ENCODE measurements around the gene BTBD1.
"Not testable (repeated sequence)": the region's sequence is repeated elsewhere in the genome, so short reads cannot be mapped to it uniquely, and the experiment has no call there.

Gene BTBD1

DNA sequence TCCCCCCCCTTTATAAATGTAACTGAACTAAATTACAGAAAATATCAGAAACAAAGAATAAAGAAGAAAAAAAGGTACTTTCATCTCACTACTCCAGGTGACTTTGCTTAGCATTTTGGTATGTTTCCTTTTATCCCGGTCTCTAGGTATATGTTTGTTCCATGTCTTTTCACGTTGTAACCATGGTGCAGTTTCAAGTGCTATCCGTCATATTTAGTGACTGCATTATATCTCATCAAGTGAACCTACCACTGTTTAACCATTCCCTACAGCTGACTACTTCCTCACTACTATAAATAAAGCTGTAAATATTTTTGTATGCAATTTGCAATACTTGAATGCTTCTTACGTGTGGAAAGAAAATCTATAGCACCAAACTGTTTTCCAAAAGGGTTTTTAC, 2.2 kb downstream of the BTBD1 start:
- in situ Hi-C loops (cut with MboI; ENCODE audit: low pct_unique_long_range_greater_than_20kb, low sequenced_read_pairs) = no loop called here

DNA sequence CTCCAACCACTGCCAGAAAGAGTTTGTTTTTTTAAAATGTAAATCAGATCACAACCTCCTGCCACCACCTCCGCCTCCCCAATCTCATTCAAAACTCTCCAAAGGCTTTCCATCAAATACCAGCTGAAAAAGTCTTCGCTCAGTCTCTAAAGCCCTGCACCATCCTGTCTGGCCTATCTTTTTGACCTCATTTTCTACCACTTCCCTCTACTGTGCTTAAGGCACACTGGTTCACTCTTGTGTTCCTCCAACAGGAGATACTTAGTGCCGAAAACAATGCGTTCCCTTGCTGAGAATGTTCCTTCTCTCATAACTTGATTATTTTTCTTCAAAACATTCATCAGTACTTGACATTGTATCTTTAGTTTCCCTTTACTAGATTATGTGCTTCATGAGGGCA, 3.5 kb downstream of the BTBD1 start:
- DNase-seq = peak; percentile 79
- in situ Hi-C loops (cut with MboI; ENCODE audit: low pct_unique_long_range_greater_than_20kb, low sequenced_read_pairs) = no loop called here

More for the DNA sequence above, 2.2 kb downstream of the BTBD1 start:
- peak; percentile 71 for DNase-seq

- in situ Hi-C loops (cut with MboI; ENCODE audit: low pct_unique_long_range_greater_than_20kb, low sequenced_read_pairs) = no loop called here
- DNase-seq = peak; percentile 73
These were observed 4.3 kb downstream of the BTBD1 start for GRCh38 chr15:83062768-83063180.

GRCh38 chr15:83061680-83062079, 5.4 kb downstream of the BTBD1 start:
- in situ Hi-C loops (cut with MboI; ENCODE audit: low pct_unique_long_range_greater_than_20kb, low sequenced_read_pairs) = no loop called here
- DNase-seq = peak; percentile 39

DNA sequence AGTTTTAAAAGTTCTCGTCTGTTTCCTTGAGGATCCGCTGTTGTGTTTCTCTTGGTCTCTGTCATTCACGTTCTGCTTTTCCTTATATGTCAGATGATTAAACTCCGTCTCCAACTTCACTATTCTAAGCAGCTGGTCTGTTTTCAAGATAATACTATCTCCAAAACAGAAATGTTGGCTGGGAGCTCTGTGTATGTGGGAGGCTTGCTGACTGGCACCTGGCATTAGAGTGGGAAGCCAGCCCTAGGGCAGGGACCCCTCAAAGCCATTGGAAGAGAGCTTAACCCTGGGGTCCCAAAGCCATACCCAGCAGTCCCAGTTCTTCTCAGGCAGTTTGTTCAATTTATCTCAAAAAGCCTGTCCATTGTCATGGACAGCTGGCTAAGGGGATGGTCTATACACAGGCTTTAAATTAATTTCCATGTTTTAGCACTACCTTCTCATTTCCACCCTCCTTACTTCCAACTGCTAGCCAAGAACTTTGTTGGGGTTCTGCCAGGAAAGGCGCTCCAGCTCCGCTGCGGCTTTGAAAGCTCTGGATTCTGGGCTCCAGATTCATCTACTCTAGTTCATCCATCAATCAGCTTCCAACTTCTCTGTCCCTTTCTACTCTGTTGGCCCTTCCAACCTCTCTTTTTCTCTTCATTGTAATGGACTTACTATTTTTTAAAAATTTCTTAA, 9.2 kb downstream of the BTBD1 start:
- in situ Hi-C loops (cut with MboI; ENCODE audit: low pct_unique_long_range_greater_than_20kb, low sequenced_read_pairs) = no loop called here
- DNase-seq = no peak

GRCh38 chr15:83057002-83057401, 10.1 kb downstream of the BTBD1 start:
- in situ Hi-C loops (cut with MboI; ENCODE audit: low pct_unique_long_range_greater_than_20kb, low sequenced_read_pairs) = no loop called here
- no peak for DNase-seq

- in situ Hi-C loops (cut with MboI; ENCODE audit: low pct_unique_long_range_greater_than_20kb, low sequenced_read_pairs) = no loop called here
- no peak for DNase-seq
These were observed 13.9 kb downstream of the BTBD1 start for GRCh38 chr15:83053151-83053550.

GRCh38 chr15:83046558-83047127, 20.4 kb downstream of the BTBD1 start:
- no peak for DNase-seq
- in situ Hi-C loops (cut with MboI; ENCODE audit: low pct_unique_long_range_greater_than_20kb, low sequenced_read_pairs) = no loop called here

- in situ Hi-C loops (cut with MboI; ENCODE audit: low pct_unique_long_range_greater_than_20kb, low sequenced_read_pairs) = no loop called here
- DNase-seq = no peak
These were observed 22.9 kb downstream of the BTBD1 start for GRCh38 chr15:83044156-83044555.

DNA sequence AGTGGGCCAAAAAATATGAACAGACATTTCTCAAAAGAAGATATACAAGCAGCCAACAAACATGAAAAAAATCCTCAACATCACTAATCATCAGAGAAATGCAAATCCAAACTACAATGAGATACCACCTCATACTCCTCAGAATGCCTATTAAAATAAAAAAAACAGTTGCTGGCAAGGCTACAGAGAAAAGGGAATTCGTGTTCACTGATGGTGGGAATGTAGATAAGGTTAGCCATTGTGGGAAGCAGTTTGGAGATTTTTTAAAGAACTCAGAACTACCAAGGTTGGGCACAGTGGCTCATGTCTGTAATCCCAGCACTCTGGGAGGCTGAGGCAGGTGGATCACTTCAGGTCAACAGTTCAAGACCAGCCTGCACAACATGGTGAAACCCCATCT, 27.8 kb downstream of the BTBD1 start:
- in situ Hi-C loops (cut with MboI; ENCODE audit: low pct_unique_long_range_greater_than_20kb, low sequenced_read_pairs) = no loop called here
- DNase-seq = no peak

DNA sequence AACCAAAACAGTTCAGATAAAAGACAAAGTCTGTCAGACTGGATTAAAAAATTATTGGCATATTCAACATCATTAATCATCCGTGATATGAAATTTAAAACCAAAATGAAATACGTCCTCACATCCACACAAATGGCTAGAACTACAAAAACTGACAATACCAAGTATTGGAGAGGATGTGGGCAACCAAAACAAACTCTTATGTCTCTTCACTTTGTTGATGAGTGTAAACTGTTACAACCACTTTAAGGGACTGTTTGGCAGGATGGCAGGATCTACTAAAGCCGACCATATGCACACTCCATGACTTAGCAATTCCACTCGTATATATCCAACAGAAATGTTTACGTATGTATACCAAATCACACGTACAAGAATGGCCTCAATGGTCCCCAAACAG, 30.8 kb downstream of the BTBD1 start:
- DNase-seq = no peak
- in situ Hi-C loops (cut with MboI; ENCODE audit: low pct_unique_long_range_greater_than_20kb, low sequenced_read_pairs) = no loop called here

DNA sequence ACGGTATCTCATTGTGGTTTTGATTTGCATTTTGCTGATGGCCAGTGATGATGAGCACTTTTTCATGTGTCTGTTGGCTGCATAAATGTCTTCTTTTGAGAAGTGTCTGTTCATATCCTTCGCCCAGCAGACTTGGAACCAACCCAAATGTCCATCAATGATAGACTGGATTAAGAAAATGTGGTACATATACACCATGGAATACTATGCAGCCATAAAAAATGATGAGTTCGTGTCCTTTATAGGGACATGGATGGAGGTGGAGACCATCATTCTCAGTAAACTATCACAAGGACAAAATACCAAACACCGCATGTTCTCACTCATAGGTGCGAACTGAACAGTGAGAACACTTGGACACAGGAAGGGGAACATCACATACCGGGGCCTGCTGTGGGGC, 35.8 kb downstream of the BTBD1 start:
- in situ Hi-C loops (cut with MboI; ENCODE audit: low pct_unique_long_range_greater_than_20kb, low sequenced_read_pairs); DNase-seq: not testable (repeated sequence)

DNA sequence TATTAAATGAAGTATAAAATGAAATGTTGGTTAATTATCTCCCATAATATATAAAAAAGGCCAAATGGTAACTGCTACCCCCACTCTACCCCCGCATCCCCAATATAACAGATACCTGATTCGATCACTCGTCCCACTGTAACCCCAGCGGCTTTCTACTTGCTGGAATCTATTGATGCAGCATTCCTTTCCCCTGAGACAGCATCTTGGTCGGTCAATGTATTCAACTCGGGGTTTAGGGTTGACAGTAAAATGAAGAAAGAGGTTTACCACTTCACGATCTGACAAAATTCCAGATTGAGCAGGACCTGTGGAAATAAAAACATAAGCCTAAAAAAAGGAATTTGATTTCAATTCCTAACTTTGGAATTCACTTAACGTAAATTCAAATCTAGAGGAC, 37.0 kb downstream of the BTBD1 start:
- in situ Hi-C loops (cut with MboI; ENCODE audit: low pct_unique_long_range_greater_than_20kb, low sequenced_read_pairs) = no loop called here
- DNase-seq = no peak

DNA sequence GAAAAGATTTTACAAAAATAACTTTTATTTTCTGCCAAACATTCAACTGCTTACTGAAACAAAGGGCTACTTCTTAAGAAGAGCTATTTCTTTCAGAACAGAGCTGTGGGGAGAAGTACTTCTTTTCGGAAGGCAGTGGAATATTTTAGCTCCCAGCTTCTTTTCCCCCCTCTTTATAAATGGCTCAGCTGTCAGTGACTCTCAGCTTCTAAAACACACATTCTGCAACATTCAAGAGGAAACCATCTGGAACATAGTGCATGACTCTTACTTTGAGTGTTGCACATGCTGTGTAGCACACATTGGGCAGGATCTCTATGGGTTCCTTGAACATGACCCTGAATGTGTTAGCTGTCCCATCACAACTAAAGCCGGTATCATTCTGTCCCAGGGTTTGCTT, 48.6 kb downstream of the BTBD1 start:
- in situ Hi-C loops (cut with MboI; ENCODE audit: low pct_unique_long_range_greater_than_20kb, low sequenced_read_pairs) = no loop called here
- no peak for DNase-seq

DNA sequence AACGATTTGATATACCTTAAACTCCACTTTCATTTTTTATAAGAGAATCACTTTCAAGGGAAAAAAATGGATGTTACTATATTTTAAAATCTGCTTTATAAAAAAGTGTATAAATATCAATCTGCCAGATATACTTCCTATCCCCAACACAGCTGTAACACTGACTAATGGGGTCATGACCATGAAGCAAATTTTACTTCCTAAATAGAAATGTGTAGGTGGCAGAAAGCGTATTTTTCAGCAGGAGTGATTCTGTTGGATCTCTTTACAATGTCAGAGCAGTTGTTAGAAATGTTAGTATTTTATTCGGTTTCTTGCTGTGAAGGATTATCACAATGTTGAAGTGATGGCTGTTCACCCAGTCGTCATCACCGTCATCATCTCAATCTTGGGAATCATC, 50.1 kb downstream of the BTBD1 start:
- in situ Hi-C loops (cut with MboI; ENCODE audit: low pct_unique_long_range_greater_than_20kb, low sequenced_read_pairs) = no loop called here
- no peak for DNase-seq

DNA sequence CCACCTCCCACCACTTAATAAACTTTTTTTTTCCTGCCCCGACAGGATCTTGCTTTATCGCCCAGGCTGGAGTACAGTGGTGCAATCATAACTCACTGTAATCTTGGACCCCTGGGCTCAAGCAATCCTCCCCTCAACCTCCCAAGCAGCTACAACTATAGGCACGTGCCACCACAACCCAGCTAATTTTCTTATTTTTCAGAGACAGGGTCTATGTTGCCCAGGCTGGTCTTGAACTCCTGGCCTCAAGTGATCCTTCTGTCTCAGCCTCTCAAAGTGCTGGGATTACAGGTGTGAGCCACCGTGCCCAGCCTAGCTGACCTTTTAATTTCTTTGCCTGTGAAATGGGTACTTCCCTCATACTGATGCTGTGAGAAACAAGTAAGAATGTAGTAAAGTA, 51.7 kb downstream of the BTBD1 start:
- DNase-seq = no peak
- in situ Hi-C loops (cut with MboI; ENCODE audit: low pct_unique_long_range_greater_than_20kb, low sequenced_read_pairs) = no loop called here

DNA sequence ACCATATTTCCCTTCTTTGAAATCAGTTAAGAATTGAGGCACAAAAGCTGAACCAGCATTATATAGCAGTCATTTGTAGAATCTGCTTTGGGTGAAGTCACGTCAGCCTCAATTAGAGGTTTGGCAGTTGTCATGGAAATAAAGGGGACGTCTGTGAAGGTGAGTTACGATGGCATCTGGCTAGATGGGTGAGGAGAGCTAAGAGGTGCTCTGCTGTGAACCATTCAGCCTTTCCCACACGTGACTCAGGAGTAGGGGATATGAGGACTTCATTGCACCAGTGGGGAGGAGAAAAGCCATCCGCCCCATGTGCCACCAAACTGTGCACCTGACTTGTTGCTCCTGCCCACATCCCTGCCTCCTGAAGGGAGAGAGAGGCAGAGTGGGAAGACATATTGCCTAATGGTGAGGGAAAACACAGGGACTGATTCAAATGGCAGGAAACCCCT, 52.8 kb downstream of the BTBD1 start:
- in situ Hi-C loops (cut with MboI; ENCODE audit: low pct_unique_long_range_greater_than_20kb, low sequenced_read_pairs) = no loop called here

GRCh38 chr15:83012636-83013035, 54.4 kb downstream of the BTBD1 start:
- no peak for DNase-seq
- in situ Hi-C loops (cut with MboI; ENCODE audit: low pct_unique_long_range_greater_than_20kb, low sequenced_read_pairs) = no loop called here

More for the DNA sequence above, 52.8 kb downstream of the BTBD1 start:
- no peak for DNase-seq

GRCh38 chr15:83012076-83012426, 55.0 kb downstream of the BTBD1 start:
- in situ Hi-C loops (cut with MboI; ENCODE audit: low pct_unique_long_range_greater_than_20kb, low sequenced_read_pairs) = no loop called here
- no peak for DNase-seq

- in situ Hi-C loops (cut with MboI; ENCODE audit: low pct_unique_long_range_greater_than_20kb, low sequenced_read_pairs) = no loop called here
- DNase-seq = peak; percentile 96
These were observed 55.6 kb downstream of the BTBD1 start, which contains the start of gene C15orf40 for GRCh38 chr15:83011271-83012075. TSS of gene C15orf40 (minus strand) at chr15:83011639. CDS start at chr15:83011607, 32 bp downstream.
